H1 (cell line): ENCODE measurements around the gene SLC26A1.

Source experiments
- MAFK ChIP-seq: IDR thresholded peaks from 2 replicates; pipeline ENCODE4 v1.6.1; 2012; ENCODE audit warnings: low read depth, mild to moderate bottlenecking, improper control_type of control experiment, low read length
- PHF8 ChIP-seq: fragments of 200-600 bp; sonication (generic); conservative IDR thresholded peaks from 2 replicates; pipeline ENCODE4 v1.7.1; 2012; ENCODE audit warnings: low read depth, mild to moderate bottlenecking, inconsistent platforms, low read length, moderate library complexity
- RAD21 ChIP-seq, 2 experiments: IDR thresholded peaks in 1 of 2; conservative IDR thresholded peaks in 1 of 2; 2 replicates each; pipeline ENCODE4 v1.6.1; 2011; ENCODE audit warnings: low read depth in 2 of 2, low read length in 2 of 2, improper control_type of control experiment in 1 of 2, inconsistent platforms in 1 of 2, mild to moderate bottlenecking in 1 of 2, moderate library complexity in 1 of 2
- SIN3A ChIP-seq, 2 experiments: IDR thresholded peaks in 1 of 2; conservative IDR thresholded peaks in 1 of 2; 2 replicates each; pipeline ENCODE4 v1.6.1; 2011 to 2012; ENCODE audit warnings: low read length in 2 of 2, improper control_type of control experiment in 1 of 2, low read depth in 1 of 2, mild to moderate bottlenecking in 1 of 2
- SIX5 ChIP-seq: IDR thresholded peaks from 2 replicates; pipeline ENCODE4 v1.6.1; 2011; ENCODE audit warnings: mild to moderate bottlenecking, low read depth, low read length
- SP1 ChIP-seq: IDR thresholded peaks from 2 replicates; pipeline ENCODE4 v1.6.1; 2011; ENCODE audit warnings: low read depth, low read length
- TF ChIP-seq, protein P1 (sequence below), 3 experiments: IDR thresholded peaks; 1 replicate in 2 of 3; 2 replicates in 1 of 3; pipeline versions ENCODE4 v1.5.1 to v1.6.1; 2011; ENCODE audit warnings: low read length in 3 of 3, mild to moderate bottlenecking in 3 of 3, inconsistent platforms in 2 of 3, low read depth in 1 of 3, moderate library complexity in 1 of 3; ENCODE audit not compliant: insufficient read depth in 1 of 3; ENCODE audit errors: control extremely low read depth in 1 of 3

- TF ChIP-seq MAFK (no peak), SIN3A (conservative IDR thresholded peaks at IDR 0.05 in 1 of 2, IDR thresholded peaks at IDR 0.05 in 1 of 2; ENCODE audit: low read depth in 1 of 2, low read length in 2 of 2) (no peak), SP1 (no peak), PHF8 (no peak), RAD21 (IDR thresholded peaks at IDR 0.05 in 1 of 2, conservative IDR thresholded peaks at IDR 0.05 in 1 of 2; ENCODE audit: low read depth in 2 of 2, low read length in 2 of 2) (no peak), SIX5 (no peak)
- TF ChIP-seq, protein P1, sequence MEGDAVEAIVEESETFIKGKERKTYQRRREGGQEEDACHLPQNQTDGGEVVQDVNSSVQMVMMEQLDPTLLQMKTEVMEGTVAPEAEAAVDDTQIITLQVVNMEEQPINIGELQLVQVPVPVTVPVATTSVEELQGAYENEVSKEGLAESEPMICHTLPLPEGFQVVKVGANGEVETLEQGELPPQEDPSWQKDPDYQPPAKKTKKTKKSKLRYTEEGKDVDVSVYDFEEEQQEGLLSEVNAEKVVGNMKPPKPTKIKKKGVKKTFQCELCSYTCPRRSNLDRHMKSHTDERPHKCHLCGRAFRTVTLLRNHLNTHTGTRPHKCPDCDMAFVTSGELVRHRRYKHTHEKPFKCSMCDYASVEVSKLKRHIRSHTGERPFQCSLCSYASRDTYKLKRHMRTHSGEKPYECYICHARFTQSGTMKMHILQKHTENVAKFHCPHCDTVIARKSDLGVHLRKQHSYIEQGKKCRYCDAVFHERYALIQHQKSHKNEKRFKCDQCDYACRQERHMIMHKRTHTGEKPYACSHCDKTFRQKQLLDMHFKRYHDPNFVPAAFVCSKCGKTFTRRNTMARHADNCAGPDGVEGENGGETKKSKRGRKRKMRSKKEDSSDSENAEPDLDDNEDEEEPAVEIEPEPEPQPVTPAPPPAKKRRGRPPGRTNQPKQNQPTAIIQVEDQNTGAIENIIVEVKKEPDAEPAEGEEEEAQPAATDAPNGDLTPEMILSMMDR (IDR thresholded peaks at IDR 0.05; ENCODE audit: control extremely low read depth in 1 of 3, insufficient read depth in 1 of 3, low read depth in 1 of 3, low read length in 3 of 3) = no peak
Measured at GRCh38 chr4:1031346-1031745, 38.1 kb upstream of the SLC26A1 start.
